PC-3 (cell line): Measurements from ENCODE around the gene VPS54.
"Not testable (repeated sequence)": the region's sequence is repeated elsewhere in the genome, so short reads cannot be mapped to it uniquely, and the experiment has no call there.

ENCODE experiments used
- EZH2 ChIP-seq: fragments of 300-600 bp; sonication (generic); IDR thresholded peaks from one replicate; pipeline ENCODE4 v1.6.1; 2017; ENCODE audit warnings: antibody characterized with exemption, mild to moderate bottlenecking, low read length; ENCODE audit not compliant: unreplicated experiment
- EZH2phosphoT487 ChIP-seq: fragments of 300-600 bp; sonication (generic); IDR thresholded peaks from 2 replicates; pipeline ENCODE4 v1.6.1; 2018; ENCODE audit warnings: mild to moderate bottlenecking, antibody characterized with exemption, low read length, borderline replicate concordance
- TF ChIP-seq, protein P1 (sequence below): fragments of 300-600 bp; sonication (generic); conservative IDR thresholded peaks from 2 replicates; pipeline ENCODE4 v1.5.1; 2017; ENCODE audit warnings: antibody characterized with exemption, low read depth, mild to moderate bottlenecking, low read length

- TF ChIP-seq, protein P1, sequence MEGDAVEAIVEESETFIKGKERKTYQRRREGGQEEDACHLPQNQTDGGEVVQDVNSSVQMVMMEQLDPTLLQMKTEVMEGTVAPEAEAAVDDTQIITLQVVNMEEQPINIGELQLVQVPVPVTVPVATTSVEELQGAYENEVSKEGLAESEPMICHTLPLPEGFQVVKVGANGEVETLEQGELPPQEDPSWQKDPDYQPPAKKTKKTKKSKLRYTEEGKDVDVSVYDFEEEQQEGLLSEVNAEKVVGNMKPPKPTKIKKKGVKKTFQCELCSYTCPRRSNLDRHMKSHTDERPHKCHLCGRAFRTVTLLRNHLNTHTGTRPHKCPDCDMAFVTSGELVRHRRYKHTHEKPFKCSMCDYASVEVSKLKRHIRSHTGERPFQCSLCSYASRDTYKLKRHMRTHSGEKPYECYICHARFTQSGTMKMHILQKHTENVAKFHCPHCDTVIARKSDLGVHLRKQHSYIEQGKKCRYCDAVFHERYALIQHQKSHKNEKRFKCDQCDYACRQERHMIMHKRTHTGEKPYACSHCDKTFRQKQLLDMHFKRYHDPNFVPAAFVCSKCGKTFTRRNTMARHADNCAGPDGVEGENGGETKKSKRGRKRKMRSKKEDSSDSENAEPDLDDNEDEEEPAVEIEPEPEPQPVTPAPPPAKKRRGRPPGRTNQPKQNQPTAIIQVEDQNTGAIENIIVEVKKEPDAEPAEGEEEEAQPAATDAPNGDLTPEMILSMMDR = not testable (repeated sequence)
- TF ChIP-seq EZH2, EZH2phosphoT487: not testable (repeated sequence)
Observed at GRCh38 chr2:63993130-63993584, 26.1 kb downstream of the VPS54 start.
